DMS153 treated with DMSO at 0.1 percent for 48 hours (cell line): ENCODE measurements around the gene UGT1A9.

Experiments
- DNase-seq: peaks from one replicate; lab custom pipeline; 2025; ENCODE audit not compliant: unreplicated experiment; lab: John Stamatoyannopoulos, UW

UGT1A9 gene

DNA sequence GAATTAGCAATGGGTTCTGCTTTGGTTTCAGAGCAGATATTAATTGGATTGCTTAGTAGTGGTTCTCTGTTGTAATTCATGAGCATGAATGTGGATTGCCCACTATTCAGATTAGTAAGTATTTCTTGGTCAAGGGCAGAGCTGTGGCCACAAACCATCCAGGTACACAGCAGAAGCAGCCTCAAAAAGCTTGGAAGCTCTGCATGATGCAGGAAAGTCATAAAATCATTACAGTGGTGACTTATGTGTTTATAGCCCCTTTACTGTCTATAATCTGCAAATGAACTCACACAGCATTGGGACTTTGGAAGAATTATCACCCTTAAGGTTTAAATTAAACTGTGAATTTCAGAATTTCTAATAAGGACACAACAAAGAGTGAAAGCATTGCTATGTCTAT is 86.4 kb downstream of the UGT1A9 start:
- DNase-seq = no peak

DNA sequence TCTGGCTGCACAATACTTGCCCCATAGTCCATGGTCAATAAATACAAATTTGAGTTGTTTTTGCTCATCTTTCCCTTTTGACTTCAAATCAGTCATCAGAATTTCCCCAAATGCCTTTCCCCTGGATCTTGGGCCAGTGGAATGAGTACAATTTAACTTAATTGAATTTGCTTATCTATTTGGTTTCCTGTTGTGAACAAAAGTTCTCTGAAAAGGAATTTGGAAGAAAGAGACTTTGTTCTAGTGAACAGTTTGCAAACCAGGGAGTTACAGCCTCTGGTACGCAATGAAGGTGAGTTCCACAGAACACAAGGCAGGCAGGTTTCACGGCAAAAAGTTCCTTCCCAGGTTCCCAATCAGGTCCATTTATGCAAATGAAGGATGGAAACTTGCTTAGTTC is 87.2 kb downstream of the UGT1A9 start:
- no peak for DNase-seq

DNA sequence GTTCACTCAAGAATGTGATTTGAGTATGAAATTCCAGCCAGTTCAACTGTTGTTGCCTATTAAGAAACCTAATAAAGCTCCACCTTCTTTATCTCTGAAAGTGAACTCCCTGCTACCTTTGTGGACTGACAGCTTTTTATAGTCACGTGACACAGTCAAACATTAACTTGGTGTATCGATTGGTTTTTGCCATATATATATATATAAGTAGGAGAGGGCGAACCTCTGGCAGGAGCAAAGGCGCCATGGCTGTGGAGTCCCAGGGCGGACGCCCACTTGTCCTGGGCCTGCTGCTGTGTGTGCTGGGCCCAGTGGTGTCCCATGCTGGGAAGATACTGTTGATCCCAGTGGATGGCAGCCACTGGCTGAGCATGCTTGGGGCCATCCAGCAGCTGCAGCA is 88.3 kb downstream of the UGT1A9 start, which contains the start of gene UGT1A1:
UGT1A1 (plus strand) TSS at position 228 of the 400 bp plus-strand sequence; CDS start at position 246, 18 bp downstream.
- no peak for DNase-seq

DNA sequence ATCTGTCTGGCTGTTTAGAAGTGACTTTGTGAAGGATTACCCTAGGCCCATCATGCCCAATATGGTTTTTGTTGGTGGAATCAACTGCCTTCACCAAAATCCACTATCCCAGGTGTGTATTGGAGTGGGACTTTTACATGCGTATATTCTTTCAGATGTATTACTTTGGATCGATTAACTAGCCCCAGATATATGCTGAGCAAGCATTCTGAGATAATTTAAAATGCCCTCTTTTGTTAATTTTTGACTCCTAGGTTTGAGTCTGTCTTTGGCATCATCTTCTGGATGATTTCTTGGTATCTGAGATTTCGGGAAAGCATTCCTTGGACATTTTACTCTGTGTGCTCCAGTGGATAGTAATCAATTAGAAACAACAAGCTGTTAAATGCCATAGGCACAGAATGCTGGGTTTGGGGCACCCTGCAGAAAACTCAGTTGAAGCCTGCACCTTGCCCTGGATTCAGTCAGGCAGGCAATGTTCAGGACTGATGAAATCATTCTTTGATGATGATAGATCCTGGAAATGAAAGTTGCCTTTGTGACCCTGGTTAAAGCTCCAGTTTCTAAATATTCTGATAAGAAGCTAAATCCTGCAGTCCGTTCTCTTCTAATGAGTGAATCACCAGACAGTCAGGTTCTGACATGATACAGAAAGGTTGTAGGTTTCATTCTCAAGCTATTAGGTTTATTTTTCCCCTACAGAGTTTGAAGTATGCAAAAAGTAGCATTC is 89.5 kb downstream of the UGT1A9 start:
- DNase-seq = no peak

DNA sequence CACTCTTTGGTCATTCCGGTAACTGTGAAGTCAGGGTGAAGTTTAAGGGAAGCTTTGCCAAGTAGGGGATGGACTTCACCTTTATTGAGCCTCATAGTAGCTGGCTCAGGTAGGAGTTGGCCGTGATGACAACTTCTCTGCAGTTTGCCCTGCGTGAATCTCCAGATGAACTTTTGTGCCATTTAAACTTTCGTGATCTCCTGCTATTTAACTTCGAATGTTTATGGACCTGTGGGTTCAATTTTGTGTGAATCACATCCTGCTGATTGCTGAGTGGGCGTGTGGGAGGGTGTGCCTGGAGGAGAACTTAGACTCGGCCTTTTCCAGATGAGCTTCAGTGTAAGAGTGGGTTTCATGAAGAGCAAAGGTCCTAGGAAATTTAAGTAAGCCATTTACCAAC is 92.6 kb downstream of the UGT1A9 start:
- DNase-seq = no peak

DNA sequence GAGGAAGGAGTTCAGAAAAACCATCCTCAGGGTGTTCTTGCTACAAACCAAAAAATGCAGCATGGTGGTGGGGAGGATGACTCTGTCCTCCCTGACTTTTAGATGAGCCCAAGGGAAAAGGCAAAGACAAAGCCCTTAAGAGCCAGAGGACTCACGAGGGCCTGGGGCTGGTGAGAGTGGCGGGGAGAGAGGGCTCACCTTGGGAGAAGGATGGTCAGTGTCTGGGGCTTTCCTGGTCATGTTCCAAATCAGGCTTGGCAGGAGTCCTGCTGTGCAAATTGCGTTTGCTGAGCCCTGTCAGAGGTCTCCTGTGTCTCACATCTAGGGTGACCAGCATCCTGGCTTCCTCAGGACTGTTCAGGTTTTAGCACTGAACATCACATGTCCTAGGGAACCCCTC is 93.1 kb downstream of the UGT1A9 start:
- DNase-seq = no peak

DNA sequence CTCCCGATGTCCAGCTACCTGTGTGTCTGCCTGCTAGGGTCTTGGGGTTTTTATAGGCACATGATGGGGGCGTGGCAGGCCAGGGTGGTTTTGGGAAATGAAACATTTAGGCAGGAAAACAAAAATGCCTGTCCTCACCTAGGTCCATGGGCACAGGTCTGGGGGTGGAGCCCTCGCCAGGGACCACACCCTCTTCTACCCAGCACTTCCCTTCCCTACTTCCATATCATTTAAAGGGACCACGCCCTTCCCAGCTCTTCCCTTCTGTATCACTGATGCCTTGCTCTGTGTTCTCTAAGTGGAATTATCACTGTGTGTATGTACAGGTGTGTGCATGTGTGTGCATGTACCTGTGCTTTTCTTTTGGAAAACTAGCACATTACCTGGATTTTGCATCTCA is 94.7 kb downstream of the UGT1A9 start:
- DNase-seq = no peak

DNA sequence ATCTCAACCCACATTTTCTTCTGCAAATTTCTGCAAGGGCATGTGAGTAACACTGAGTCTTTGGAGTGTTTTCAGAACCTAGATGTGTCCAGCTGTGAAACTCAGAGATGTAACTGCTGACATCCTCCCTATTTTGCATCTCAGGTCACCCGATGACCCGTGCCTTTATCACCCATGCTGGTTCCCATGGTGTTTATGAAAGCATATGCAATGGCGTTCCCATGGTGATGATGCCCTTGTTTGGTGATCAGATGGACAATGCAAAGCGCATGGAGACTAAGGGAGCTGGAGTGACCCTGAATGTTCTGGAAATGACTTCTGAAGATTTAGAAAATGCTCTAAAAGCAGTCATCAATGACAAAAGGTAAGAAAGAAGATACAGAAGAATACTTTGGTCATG is 96.4 kb downstream of the UGT1A9 start:
- DNase-seq = no peak

DNA sequence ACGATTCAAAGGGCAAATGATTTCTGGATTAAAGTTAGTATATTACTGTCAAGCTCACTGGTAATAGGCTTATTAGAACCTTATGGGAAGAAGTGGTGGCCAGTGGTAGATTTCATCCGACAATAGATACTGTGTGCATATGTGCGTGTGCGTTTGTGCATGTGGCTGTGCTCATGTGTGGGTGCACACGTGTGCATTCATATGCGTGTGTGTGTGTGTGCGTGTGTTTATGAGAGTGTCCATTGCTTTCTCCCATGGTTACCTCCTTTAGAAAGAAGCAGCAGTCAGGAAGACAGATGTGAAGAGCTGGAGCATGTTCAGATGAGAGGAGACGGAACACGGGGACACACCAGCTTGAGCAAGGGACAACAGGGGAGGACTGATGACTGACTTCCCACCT is 97.6 kb downstream of the UGT1A9 start:
- DNase-seq = no peak

DNA sequence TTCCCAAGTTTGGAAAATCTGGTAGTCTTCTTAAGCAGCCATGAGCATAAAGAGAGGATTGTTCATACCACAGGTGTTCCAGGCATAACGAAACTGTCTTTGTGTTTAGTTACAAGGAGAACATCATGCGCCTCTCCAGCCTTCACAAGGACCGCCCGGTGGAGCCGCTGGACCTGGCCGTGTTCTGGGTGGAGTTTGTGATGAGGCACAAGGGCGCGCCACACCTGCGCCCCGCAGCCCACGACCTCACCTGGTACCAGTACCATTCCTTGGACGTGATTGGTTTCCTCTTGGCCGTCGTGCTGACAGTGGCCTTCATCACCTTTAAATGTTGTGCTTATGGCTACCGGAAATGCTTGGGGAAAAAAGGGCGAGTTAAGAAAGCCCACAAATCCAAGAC is 100.5 kb downstream of the UGT1A9 start:
- DNase-seq = no peak

DNA sequence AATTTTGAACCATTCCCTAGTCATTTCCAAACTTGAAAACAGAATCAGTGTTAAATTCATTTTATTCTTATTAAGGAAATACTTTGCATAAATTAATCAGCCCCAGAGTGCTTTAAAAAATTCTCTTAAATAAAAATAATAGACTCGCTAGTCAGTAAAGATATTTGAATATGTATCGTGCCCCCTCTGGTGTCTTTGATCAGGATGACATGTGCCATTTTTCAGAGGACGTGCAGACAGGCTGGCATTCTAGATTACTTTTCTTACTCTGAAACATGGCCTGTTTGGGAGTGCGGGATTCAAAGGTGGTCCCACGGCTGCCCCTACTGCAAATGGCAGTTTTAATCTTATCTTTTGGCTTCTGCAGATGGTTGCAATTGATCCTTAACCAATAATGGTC is 100.9 kb downstream of the UGT1A9 start:
- DNase-seq = no peak

DNA sequence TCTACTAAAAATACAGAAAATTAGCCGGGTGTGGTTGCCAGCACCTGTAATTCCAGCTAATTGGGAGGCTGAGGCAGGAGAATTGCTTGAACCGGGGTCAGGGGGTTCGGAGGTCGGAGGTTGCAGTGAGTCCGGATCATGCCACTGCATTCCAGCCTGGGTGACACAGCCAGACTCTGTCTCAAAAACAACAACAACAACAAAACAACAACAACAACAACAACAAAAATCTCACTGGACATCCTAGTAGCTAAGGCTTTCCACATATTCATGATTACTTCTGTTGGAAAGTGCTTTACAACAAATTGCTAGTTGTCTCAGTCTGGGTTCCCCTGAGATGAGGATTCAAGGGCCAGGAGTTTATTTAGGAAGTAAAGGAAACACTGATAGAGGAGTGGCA is 102.2 kb downstream of the UGT1A9 start:
- no peak for DNase-seq

DNA sequence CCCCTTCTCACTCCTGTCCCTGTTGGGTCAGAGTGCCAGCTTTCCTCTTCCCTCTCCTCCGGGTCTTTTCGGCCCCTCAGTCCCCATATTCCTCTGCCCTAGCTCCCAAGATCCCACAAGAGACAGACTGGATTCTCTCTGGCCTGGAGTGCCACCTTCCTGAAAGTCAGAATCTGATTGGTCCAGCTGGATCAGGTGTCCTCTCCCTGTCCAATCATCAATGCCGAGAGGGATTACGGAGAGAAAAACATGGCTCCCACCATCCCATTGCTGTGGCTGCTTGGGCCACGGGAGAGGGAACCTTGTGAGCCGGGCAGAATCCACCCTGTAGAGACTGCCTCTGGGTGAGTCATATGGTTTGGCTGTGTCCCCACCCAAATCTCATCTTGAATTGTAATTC is 103.7 kb downstream of the UGT1A9 start:
- no peak for DNase-seq

DNA sequence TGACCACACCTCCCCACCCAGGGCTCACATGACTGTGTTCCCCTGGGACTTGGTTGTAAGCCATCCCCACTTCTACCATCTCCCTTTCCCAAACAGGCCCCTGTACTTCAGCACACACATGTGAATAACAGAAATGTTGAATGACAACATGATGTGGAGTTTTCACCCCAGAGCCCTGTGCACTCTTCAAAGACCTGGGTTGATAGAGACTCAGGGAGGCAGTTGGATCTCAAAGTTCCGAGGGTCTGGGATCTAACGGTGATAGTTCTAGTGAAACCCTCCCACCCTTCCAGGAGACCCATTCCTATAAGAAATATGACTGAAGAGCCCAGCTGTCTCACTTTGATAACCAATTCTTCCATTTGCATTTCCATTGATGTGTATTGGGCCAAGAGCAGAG is 106.3 kb downstream of the UGT1A9 start, which contains the start of gene MROH2A:
MROH2A (plus strand) TSS at position 301 of the 400 bp plus-strand sequence. CDS start 1,029 bp downstream, outside the sequence.
- DNase-seq = no peak

DNA sequence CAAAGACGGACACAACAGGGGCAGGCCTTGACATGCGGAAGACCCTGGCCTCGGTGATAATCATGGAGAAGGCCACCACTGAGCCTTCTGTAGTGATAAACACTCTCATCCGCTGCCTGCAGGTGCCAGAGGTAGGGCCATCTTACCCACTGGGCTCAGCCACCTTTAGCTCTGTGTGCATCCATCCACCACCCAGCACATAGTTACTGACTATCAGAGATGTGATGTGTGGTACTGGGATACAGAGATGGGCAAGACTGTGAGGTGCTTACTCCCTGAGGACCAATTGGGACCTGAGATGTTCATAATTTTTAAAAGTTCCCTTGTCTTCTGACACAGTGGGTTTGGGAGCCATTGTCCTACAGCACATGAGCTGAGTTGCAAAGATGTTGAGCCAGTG is 108.0 kb downstream of the UGT1A9 start:
- no peak for DNase-seq

DNA sequence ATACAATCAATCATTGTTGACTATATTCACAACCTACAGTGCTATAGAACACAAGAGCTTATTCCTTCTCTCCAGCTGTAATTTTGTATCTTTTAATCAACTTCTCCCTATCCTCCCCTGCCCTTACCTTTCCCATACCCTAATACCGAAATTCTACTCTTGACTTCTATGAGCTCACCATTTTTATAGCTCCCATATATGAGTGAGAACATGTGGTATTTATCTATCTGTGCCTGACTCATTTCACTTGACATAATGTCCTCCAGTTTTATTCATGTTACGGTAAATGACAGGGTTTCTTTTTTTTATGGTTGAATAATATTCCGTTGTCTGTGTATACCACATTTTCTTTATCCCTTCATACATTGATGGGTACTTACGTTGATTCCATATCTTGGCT is 109.1 kb downstream of the UGT1A9 start:
- no peak for DNase-seq

DNA sequence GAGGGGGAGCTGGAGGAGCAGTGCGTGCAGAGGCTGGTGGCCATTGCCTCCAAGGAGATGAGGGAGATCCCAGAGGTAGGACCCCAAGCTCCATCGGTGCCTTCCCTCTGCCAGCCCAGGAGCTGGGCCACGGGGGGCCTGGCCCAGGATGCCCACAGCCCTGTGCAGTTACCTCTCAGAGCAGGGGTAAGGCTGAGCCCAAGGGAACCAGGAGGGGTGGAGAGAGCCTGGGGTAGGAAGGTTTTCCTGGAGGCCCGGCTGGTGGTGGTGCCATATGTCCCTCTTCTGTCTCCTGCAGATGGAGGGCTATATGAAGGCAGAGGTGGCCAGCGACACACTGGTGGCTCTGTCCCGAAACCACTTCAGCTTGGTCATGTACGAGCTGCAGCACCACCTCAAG is 117.9 kb downstream of the UGT1A9 start:
- DNase-seq = no peak

DNA sequence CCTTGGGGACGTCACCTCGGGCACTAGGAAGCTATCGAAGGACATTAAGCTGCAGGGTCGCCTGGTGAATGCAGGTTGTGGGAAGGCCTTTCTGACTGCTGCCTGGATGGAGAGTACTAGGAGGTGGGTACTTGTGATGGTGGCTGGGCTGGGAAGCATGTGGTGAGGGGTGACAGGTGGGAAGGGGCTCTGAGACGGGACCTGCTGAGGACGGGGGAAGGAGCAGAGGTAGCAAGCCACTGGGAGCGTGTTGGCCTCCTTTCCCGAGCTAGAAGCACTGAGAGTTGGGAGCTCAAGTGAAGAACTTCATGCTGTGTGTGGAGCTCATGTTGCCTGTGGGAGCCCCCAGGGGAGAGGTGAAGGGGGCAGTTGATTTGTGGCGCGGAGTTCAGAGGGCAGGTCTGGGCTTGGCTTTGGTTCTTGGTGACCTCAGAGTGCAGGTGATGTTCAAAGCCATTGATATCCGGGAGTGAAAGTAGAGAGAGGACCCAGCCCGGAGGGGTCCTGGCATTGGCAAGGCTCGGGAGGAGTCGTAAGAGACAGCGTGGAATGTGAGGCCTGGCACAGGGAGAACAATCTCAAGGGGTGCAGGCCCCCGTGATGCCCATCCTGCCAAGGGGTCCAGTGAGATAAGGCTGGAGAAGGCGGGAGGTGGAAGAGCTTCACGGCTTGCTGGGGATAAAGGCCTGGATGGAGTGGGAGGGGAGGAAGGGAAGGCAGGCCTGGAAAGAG is 119.6 kb downstream of the UGT1A9 start:
- DNase-seq = no peak

DNA sequence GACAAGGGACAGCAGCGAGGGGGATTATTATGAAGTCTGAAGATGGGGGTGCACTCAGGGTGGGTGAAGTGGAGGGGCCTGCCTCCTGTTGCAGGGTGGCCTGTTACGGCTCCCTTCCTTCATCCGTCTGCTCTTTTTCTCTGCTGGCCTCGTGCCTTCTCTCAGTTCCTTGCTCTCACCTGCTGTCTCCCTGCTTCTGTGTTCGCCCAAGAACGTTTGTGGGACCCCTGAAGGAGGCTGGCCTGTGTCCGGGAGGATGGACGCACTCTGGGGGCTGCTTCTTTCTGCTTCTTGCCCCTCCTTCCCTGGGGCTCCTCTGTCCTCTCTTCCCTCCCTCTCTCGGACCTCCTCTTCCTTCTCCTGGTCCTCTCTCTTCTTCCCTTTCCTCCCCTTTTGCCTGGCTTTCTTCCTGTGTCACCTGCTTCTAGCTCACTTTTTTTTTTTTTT is 120.2 kb downstream of the UGT1A9 start:
- no peak for DNase-seq

DNA sequence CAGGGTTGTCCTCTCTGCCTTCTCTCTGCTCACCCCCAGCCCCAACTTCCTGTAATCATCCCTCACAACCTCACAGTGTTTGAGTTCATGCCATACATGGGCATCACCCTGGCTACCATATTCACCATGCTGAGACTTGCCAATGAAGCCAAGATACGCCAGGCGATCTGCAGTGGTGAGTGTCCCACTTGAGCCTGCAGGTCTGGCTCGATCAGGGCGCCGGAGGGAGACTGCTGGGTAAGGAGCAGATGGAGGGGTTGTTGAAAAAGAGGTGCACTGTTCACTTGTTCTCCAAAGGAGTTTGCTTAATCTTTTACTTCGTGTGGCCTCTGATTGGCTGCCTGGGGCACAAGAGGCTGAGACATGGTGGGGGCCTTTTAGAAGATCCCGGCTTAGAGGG is 121.0 kb downstream of the UGT1A9 start:
- DNase-seq = no peak

DNA sequence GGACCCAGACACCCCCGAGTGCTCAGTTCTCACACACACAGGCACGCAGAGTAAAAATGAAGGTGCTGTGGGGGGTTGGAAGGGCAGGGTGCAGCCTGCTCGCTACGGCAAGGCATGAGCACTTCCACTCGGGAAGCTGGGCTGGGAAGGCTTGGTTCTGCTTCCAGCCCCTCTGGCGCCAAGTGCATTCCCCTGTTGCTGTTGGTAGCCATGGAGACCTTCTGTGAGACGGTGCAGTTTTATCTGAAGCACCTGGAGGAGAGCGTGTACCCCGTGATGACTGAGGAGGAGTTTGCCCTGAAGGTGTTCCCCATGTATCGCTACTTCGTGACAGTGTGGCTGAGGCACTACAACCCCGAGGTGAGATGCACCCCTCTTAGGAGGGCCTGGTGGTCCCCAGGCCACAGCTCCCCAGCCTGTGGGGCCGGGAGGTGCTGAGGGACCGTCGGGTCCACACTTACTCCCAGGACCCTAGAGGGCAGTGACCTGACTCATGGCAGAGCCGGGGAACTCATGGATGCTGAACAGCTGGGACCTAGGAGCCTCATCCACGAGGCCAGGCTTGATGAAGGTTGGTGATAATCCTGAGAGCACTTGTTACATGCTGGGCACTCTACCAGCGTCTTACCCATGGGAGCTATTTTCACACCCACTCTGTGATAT is 121.9 kb downstream of the UGT1A9 start:
- DNase-seq = no peak

DNA sequence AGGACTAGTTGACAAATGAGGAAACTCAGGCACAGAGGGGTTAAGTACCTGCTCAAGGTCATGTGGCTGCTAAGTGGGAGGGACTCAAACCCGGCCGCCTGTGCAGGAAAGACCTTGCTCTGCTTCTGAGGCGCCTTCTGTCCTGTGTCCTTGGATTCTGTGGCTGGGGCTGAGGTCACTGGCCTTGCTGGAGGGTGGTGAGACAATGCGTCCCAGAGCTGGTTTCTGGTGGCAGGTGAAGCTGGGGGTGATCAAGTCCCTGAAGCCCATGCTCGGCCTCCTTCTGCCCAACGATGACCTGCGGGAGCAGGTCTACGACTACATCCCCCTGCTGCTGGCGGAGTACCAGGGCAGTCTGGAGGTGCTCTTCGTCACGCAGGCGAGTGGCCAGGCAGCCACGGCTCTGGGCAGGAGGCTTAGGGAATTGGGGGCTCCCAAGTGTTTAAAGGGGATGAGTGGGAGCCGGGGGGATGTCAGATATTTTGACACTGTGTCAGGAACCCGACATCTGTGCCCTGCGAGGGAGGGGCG is 122.5 kb downstream of the UGT1A9 start:
- DNase-seq = no peak
